Smooth muscle cell (in vitro differentiated cells): ENCODE data around the gene ELK3. TPM values are rescaled to one million over a fixed set of nuclear protein-coding genes. Genes with fewer than 3 reads are reported as not detected.

Experiments
- DNase-seq: peaks from one replicate; lab custom pipeline; 2025; ENCODE audit not compliant: unreplicated experiment; lab: John Stamatoyannopoulos, UW
- H2AFZ ChIP-seq: fragments of 200-600 bp; sonication (generic); 2 replicates; pipeline ENCODE4 v1.6.0; 2016; ENCODE audit warnings: antibody characterized with exemption, low read depth, mild to moderate bottlenecking
- H3F3A ChIP-seq: fragments of 200-600 bp; sonication (generic); 2 replicates; pipeline ENCODE4 v1.6.0; 2017; ENCODE audit warnings: antibody characterized with exemption, low read depth
- H3K27ac ChIP-seq: fragments of 200-600 bp; sonication (generic); 2 replicates; pipeline ENCODE4 v1.5.1; 2016; ENCODE audit warnings: low read depth, mild to moderate bottlenecking
- H3K27me3 ChIP-seq: fragments of 200-600 bp; sonication (generic); 2 replicates; pipeline ENCODE4 v1.6.1; 2016; ENCODE audit warnings: low read depth, mild to moderate bottlenecking
- H3K36me3 ChIP-seq: fragments of 200-600 bp; sonication (generic); 2 replicates; pipeline ENCODE4 v1.5.1; 2016; ENCODE audit warnings: low read depth
- H3K4me1 ChIP-seq: fragments of 200-600 bp; sonication (generic); 2 replicates; pipeline ENCODE4 v1.5.1; 2016; ENCODE audit warnings: low read depth
- H3K4me2 ChIP-seq: fragments of 200-600 bp; sonication (generic); 2 replicates; pipeline ENCODE4 v1.6.0; 2016; ENCODE audit warnings: mild to moderate bottlenecking
- H3K4me3 ChIP-seq: fragments of 200-600 bp; sonication (generic); 2 replicates; pipeline ENCODE4 v1.5.1; 2016; ENCODE audit warnings: mild to moderate bottlenecking
- H3K79me2 ChIP-seq: fragments of 200-600 bp; sonication (generic); 2 replicates; pipeline ENCODE4 v1.6.0; 2016; ENCODE audit warnings: low read depth, mild to moderate bottlenecking
- H3K9ac ChIP-seq: fragments of 200-600 bp; sonication (generic); 2 replicates; pipeline ENCODE4 v1.6.0; 2016; ENCODE audit warnings: low read depth
- H3K9me3 ChIP-seq: fragments of 200-600 bp; sonication (generic); replicated peaks from 2 replicates; pipeline ENCODE4 v1.5.1; 2016; ENCODE audit warnings: low read depth
- H4K20me1 ChIP-seq: fragments of 200-600 bp; sonication (generic); 2 replicates; pipeline ENCODE4 v1.6.0; 2016; ENCODE audit warnings: low read depth
- WGBS: methylation state at CpG from one replicate; pipeline ENCODE4 v1.1.7; 2016; ENCODE audit warnings: low lambda C conversion rate; 5-methylcytosine and 5-hydroxymethylcytosine counted together
- polyA plus RNA-seq: library from polyadenylated mRNA; unstranded; fragments of >200 nt; fragmentation: Nextera tagmentation; extraction: Ambion mirVana; gene quantifications from 2 replicates; pipeline ENCODE4 v1.2.1, GENCODE V29; 2016
- total RNA-seq: library from RNA; depleted of rRNA; stranded (reverse); fragments of >200 nt; gene quantifications from 2 replicates; pipeline ENCODE4 v1.2.3, GENCODE V29; 2014
- TF ChIP-seq, protein P1 (sequence below): fragments of 200-600 bp; sonication (generic); IDR thresholded peaks from 2 replicates; pipeline ENCODE4 v1.5.1; 2017; ENCODE audit warnings: borderline replicate concordance, mild to moderate bottlenecking, antibody characterized with exemption; ENCODE audit not compliant: insufficient read depth, poor library complexity, severe bottlenecking

Gene ELK3
- total and polyA plus RNA-seq, 2 experiments from 2014 or later: 43.1 to 44.3 TPM

DNA sequence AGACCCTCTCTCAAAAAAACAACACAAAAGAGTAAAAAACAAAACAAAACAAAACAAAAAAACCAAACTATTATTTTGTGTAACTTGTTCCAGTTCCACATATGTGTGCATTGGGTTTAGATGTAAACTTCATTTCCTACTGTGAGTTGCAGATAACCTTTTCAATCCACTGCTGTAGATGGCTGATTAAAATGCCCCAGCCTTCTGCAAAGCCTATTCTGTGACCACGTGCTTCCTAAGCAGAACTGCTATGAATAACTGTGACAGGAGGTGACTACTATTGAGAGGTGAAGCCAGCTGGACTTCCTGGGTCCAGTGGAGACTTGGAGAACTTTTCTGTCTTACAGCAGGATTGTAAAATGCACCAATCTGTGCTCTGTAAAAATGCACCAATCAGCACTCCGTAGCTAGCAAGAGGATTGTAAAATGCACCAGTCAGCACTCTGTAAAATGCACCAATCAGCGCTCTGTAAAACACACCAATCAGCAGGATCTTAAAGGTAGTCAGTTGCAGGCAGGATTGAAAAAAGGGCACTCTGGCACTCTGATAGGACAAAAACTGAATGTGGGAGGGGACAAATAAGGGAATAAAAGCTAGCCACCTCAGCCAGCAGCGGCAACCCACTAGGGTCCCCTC, 10.3 kb upstream of the ELK3 start:
- H3K4me1 ChIP-seq: no peaks in the 10 kb centered on the region
- H3F3A ChIP-seq: peaks cover 12% of the 10 kb centered on the region
- WGBS: 89% methylated on average over 4 of the region's 4 CpGs
- no peaks in the 10 kb centered on the region for H3K9me3 ChIP-seq
- H3K4me3 ChIP-seq: no peak overlapping the region
- H3K79me2 ChIP-seq: no peaks in the 10 kb centered on the region
- no peak overlapping the region for H3K27ac ChIP-seq
- DNase-seq: no peak
- no peaks in the 10 kb centered on the region for H4K20me1 ChIP-seq
- no peak overlapping the region for H2AFZ ChIP-seq
- H3K4me2 ChIP-seq: no peak overlapping the region
- TF ChIP-seq, protein P1, sequence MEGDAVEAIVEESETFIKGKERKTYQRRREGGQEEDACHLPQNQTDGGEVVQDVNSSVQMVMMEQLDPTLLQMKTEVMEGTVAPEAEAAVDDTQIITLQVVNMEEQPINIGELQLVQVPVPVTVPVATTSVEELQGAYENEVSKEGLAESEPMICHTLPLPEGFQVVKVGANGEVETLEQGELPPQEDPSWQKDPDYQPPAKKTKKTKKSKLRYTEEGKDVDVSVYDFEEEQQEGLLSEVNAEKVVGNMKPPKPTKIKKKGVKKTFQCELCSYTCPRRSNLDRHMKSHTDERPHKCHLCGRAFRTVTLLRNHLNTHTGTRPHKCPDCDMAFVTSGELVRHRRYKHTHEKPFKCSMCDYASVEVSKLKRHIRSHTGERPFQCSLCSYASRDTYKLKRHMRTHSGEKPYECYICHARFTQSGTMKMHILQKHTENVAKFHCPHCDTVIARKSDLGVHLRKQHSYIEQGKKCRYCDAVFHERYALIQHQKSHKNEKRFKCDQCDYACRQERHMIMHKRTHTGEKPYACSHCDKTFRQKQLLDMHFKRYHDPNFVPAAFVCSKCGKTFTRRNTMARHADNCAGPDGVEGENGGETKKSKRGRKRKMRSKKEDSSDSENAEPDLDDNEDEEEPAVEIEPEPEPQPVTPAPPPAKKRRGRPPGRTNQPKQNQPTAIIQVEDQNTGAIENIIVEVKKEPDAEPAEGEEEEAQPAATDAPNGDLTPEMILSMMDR: no peak
- H3K27me3 ChIP-seq: no peaks in the 10 kb centered on the region
- no peaks in the 10 kb centered on the region for H3K36me3 ChIP-seq
- no peak overlapping the region for H3K9ac ChIP-seq

DNA sequence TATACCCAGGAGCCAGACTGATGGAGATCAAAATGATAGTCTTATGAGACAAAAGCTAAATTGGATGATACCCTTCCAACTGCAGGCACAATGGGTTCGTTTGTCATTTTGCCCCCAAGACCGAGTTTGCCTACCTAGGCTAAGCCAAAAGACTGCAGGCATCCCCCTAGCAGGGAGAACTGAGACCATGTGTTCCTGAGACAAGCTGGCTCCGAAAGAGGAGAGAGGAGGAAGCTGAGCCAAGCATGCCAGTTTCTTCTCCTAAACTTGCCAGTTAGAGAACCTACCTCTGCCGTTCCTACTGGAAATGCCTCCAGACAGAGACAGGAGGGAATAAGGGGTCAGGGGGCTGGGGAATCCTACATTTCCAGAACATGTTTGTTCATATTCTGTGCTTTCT, 8.3 kb upstream of the ELK3 start:
- TF ChIP-seq, protein P1: no peak
- H3K79me2 ChIP-seq: no peaks in the 10 kb centered on the region
- no peaks in the 10 kb centered on the region for H3K9me3 ChIP-seq
- DNase-seq: no peak
- no peak overlapping the region for H3K4me2 ChIP-seq
- H3K4me3 ChIP-seq: no peak overlapping the region
- peaks cover 12% of the 10 kb centered on the region for H3F3A ChIP-seq
- H4K20me1 ChIP-seq: no peaks in the 10 kb centered on the region
- no peaks in the 10 kb centered on the region for H3K36me3 ChIP-seq
- 93% methylated on average over 4 of the region's 4 CpGs for WGBS
- H3K27ac ChIP-seq: no peak overlapping the region
- H3K9ac ChIP-seq: no peak overlapping the region
- H3K27me3 ChIP-seq: no peaks in the 10 kb centered on the region
- no peak overlapping the region for H2AFZ ChIP-seq
- no peaks in the 10 kb centered on the region for H3K4me1 ChIP-seq

DNA sequence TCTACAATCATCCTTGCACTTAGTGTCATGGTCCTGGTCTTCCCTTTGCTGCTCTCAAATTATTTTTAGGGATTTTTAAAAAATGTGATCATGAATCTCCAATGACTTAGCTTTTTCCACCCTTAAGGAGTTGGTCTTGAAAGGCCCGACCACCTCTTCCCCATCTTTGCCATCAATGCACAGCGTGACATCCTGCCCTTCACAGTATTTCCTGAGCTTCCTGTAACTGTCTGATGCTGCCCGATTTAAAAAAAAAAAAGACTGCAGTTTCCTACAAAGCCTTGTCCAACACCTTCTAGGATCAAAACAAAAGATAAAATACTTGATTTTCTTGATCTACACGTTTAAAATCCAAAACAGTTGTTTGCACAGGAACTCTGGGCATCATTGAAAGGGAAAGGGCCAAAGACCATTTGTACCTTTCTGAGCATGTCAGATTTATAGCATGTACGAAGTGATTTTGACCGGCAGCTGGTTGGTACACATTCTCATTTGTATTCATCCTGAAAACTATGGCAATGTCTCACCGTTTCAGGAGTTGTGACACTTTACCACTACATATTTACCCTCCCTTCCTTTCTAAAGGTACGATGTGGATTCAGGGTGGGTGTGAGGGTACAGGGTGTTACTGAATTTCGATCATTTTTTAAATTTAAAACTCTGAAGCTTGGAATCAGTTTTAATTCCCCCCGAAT, 7.4 kb upstream of the ELK3 start:
- H3K4me3 ChIP-seq: no peak overlapping the region
- no peaks in the 10 kb centered on the region for H3K27me3 ChIP-seq
- H3K79me2 ChIP-seq: no peaks in the 10 kb centered on the region
- no peaks in the 10 kb centered on the region for H4K20me1 ChIP-seq
- no peaks in the 10 kb centered on the region for H3K9me3 ChIP-seq
- no peak overlapping the region for H3K27ac ChIP-seq
- H3K4me2 ChIP-seq: no peak overlapping the region
- H3K36me3 ChIP-seq: no peaks in the 10 kb centered on the region
- H3F3A ChIP-seq: peaks cover 12% of the 10 kb centered on the region
- no peak overlapping the region for H3K9ac ChIP-seq
- WGBS: 91% methylated on average over 10 of the region's 10 CpGs
- no peaks in the 10 kb centered on the region for H3K4me1 ChIP-seq
- no peak for DNase-seq
- H2AFZ ChIP-seq: no peak overlapping the region
- TF ChIP-seq, protein P1: no peak

DNA sequence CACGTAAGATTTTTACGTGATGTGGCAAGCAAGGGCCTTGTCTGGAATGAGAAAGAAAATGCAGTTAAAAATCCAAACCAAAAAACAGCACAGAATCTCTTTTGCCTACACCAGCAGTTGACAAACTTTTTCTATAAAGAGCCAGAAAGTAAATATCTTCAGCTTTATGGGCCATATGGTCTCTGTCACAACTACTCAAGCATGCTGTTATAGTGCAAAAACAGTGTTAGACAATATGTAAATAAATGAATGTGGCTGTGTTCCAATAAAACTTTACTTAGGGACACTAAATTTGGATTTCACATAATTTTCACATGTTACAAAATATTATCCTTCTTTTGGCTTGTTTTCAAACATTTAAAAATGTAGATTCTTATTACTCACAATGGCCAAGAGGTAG, 6.2 kb upstream of the ELK3 start:
- H3K4me2 ChIP-seq: peak overlapping the region; percentile 1
- 16% methylated on average over 2 of the region's 2 CpGs for WGBS
- no peaks in the 10 kb centered on the region for H3K79me2 ChIP-seq
- H2AFZ ChIP-seq: no peak overlapping the region
- H3K4me1 ChIP-seq: no peaks in the 10 kb centered on the region
- DNase-seq: no peak
- no peaks in the 10 kb centered on the region for H4K20me1 ChIP-seq
- no peaks in the 10 kb centered on the region for H3K27me3 ChIP-seq
- no peaks in the 10 kb centered on the region for H3K9me3 ChIP-seq
- no peak overlapping the region for H3K4me3 ChIP-seq
- no peaks in the 10 kb centered on the region for H3K36me3 ChIP-seq
- TF ChIP-seq, protein P1: no peak
- peak overlapping the region; percentile 1 for H3K27ac ChIP-seq
- no peak overlapping the region for H3K9ac ChIP-seq
- peaks cover 12% of the 10 kb centered on the region for H3F3A ChIP-seq
